OCI-LY1 (cell line): Measurements from ENCODE around the gene NUPR1.

ENCODE experiments used
- CTCF ChIP-seq: fragments of 200-600 bp; sonication (generic), shearing (Covaris generic); IDR thresholded peaks from 2 replicates; pipeline ENCODE4 v1.5.1; 2017; ENCODE audit warnings: mild to moderate bottlenecking, antibody characterized with exemption, low read length, moderate library complexity, mixed read lengths
- EZH2 ChIP-seq: fragments of 200-600 bp; sonication (generic), shearing (Covaris generic); IDR thresholded peaks from 2 replicates; pipeline ENCODE4 v1.8.0; 2017; ENCODE audit warnings: borderline replicate concordance, mixed run types, mild to moderate bottlenecking, antibody characterized with exemption, low read length, moderate library complexity, mixed read lengths

- TF ChIP-seq CTCF (no peak), EZH2 (no peak)
Observed at GRCh38 chr16:28562199-28562598, 23.4 kb upstream of the NUPR1 start.
